AG08395 (cell line): ENCODE results near the gene P2RY6.

Source experiments
- DNase-seq: peaks from one replicate; pipeline ENCODE4 v3.0.0; 2012; ENCODE audit warnings: mixed read lengths, low spot score

Gene P2RY6

DNA sequence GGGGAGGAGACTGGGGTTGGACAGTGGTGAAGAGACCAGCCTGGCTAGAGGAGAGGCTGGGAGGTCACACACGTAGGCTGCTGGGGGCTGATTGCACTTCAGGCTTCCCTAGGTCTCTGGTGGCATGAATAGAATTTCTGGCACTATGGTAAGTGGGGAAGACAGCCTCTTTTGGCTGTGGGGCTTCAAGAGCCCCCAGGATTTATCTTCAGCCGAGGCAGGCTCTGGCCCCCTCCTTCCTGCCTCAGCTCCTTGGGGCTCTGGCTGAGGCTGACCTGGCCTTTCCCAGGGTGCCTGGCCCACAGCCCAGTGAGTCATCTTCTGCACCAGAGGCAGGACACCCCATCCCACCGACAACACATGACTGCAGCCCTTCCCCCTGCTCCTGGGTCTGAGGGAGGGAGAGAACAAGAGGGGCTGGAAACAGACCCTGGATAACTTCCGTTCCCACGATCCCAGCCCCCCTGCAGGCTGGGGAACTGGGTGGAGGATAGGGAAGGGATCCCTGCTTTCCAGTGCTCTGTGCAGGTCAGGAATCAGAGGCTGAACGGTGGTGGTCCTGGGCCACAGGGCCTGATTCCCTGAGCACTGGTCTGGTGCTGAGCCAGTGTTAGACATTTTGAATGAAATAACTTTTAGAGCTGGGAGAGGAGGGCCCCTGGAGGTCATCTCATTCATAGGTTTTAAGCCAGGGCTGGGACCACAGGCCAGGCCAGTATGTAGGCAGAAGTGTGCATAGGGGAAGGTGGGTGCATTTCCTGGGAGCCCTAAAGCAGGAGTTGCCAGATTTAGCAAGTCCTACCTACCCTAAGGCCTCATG, 62.5 kb downstream of the P2RY6 start:
- peak; percentile 86 for DNase-seq

- DNase-seq = peak; percentile 89
These were observed 63.2 kb downstream of the P2RY6 start for GRCh38 chr11:73335204-73335923.

DNA sequence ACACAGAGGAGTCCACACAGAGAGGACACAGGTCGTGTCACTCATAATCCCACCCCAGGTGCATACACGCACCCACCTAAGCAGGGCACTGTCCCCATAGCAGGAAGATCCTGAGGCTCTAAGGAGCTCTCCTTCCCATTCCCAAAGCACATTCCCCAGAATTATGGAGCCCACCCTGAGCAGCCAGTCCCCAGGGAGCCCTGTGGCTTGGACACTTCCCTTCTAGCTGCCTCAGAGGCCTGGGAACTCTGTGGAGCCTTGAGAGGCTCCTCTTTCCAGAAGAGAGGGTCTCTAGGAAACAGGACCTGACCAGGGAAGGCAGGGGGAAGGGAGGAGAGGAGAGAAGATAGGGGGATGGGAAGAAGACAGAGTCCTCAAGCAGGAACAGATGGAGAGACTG, 65.7 kb downstream of the P2RY6 start:
- DNase-seq = no peak

DNA sequence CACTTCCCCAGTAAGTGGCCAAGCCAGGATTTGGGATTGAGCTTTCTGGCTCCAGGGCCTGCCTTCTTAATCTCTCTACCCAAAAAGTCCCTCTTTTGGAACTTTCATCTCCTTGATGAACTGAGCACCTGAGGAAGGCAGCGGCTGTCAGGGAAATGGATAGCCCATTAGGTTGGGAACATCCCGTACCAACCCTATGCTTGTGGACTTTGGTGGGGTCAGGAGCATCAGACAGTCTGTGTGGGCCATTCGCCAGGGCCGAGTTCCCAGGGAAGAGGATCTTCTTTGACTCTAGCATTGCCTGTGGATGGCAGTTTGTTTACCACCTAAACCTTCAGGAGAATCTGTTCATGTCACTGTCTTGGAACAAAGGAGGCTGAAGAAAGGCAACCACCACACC, 66.1 kb downstream of the P2RY6 start:
- no peak for DNase-seq

DNA sequence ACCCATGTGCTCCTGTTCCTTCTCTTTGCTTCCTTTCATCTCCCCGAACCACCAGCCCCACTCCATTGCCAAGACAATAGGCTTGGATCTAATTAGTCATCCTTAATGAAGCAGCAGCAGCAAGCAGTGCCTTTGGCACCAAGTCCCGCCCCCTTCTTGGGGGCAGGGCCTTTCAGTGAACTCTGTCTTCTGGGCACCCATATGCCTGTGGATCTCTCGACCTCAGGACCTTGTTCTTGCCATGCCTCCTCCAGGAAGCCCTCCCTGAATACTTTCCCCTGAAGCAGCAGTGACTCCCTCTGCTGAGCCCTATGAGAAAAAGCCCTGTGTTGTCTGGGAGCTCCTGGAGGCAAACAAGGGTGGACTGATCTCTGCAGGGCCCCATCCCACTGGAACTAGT, 68.0 kb downstream of the P2RY6 start:
- no peak for DNase-seq

GRCh38 chr11:73342633-73343032, 70.5 kb downstream of the P2RY6 start:
- DNase-seq = no peak

GRCh38 chr11:73343076-73343873, 71.1 kb downstream of the P2RY6 start:
- DNase-seq = no peak

DNA sequence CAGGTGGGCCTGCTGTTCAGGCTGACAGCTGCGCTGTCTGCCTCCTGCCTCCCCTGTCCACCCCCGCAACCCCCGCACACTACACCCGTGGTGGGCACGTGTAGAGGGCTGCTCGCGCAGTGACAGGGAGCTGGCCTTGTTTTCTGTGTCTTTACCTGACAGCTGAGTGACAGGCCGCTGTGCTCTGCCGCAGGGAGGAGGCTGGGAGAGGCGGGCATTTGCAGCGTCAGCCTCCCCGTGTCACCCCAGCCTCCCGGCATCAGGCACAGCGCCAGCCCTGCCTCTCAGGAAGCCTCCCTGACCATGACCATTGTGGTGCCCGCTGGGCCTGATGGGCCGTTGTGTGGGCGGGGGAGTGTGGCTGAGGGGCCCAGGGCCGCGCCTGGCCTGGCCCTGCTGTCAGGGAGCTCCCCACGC, 72.1 kb downstream of the P2RY6 start:
- DNase-seq = no peak

DNA sequence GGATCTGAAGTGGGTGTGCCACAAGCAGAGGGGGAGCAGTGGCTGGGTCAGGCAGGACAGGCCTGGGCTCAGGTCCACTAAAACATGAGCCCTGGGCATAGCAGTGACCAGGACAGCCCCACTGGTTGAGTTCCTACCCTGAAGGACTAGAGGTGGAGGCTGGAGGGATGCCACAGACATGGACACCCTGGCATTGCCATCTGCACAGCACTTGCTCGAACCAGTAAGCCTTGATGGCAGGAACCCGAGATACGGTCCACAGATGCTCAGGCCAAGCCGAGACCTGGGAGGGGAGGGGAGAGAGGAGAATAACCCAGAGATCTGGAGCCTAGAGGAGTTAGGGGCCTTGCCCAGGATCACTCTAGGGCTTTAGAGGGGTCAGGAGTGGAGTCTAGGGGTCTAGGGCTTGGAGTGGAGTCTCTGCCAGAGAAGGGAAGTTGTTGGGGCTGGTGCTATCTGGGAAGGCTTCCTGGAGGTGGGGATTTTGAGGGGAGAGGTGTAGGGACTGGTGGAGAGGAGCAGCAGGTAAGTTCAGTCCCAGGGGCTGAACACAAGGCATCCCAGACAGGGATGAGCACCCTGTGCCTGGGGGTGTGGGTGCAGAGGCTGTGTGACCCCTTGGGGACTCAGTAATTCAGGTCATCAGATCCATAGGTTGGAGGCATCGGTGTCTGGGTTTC, 73.5 kb downstream of the P2RY6 start:
- DNase-seq = no peak

- DNase-seq = no peak
These were observed 74.2 kb downstream of the P2RY6 start for GRCh38 chr11:73346186-73346935.

DNA sequence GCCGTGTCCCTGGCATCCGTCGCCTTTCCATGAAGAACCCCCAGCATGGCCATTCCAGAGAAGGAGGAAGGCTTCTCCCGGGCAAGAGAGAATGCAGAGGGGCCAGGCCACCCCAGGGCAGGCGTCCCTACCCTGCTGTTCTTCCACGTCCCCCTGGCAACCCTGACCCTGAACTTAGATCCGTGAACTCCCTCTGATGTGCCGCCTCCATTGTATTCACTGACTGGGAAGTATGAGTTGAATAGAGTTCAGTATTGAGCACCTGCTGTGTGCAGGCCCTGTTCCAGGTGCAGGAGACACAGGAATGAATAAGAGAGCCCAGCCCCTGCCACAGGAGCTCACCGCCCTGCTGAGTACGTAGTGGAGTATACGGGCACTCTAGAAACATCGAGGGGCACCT, 74.9 kb downstream of the P2RY6 start:
- no peak for DNase-seq
